GM21390 (cell line): ENCODE measurements around the gene SLC30A5.
A peak's percentile ranks its signal among the peaks of the same experiment; 100 is the strongest.

Source experiments
- ATAC-seq: cut with Tn5 transposase; IDR thresholded peaks from one replicate; pipeline ENCODE4 v1.9.1; 2021; ENCODE audit not compliant: unreplicated experiment

Gene SLC30A5

DNA sequence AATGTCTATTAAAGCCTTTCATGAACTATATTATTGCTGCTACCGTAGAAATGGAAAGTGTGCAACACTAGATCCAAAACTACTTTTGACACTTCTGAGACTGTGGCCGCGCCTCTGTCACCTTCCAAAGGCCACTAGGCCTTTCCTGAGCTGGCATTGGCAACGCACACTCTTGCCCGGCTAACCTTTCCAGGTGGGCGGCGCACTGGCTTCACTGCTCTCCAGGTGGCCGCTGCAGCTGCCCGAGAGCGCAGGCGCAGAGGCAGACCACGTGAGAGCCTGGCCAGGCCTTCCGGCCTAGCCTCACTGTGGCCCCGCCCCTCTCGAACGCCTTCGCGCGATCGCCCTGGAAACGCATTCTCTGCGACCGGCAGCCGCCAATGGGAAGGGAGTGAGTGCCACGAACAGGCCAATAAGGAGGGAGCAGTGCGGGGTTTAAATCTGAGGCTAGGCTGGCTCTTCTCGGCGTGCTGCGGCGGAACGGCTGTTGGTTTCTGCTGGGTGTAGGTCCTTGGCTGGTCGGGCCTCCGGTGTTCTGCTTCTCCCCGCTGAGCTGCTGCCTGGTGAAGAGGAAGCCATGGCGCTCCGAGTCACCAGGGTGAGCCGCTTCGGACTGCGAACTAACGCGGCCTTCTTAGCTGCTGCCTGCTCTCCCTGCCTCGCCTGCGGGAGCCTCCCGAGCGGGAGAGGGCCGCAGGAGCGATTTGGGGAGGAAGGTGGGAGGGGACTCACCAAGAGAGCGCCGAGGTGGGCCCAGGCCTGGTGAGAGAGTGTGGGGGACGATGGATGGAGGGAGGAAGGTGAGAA, 73.1 kb downstream of the SLC30A5 start, which contains the start of gene CCNB1:
CCNB1 (plus strand) TSS at position 465 of the 807 bp plus-strand sequence; CDS start at position 578, 113 bp downstream.
- peak; percentile 99 for ATAC-seq

GRCh38 chr5:69167493-69167855, 73.7 kb downstream of the SLC30A5 start:
- ATAC-seq: no peak

GRCh38 chr5:69167929-69168328, 74.1 kb downstream of the SLC30A5 start:
- no peak for ATAC-seq

- no peak for ATAC-seq
Measured at GRCh38 chr5:69170495-69170894, 76.7 kb downstream of the SLC30A5 start.

GRCh38 chr5:69170969-69171368, 77.2 kb downstream of the SLC30A5 start:
- no peak for ATAC-seq
